ENCODE measurements around the gene PLPPR1.

DNA sequence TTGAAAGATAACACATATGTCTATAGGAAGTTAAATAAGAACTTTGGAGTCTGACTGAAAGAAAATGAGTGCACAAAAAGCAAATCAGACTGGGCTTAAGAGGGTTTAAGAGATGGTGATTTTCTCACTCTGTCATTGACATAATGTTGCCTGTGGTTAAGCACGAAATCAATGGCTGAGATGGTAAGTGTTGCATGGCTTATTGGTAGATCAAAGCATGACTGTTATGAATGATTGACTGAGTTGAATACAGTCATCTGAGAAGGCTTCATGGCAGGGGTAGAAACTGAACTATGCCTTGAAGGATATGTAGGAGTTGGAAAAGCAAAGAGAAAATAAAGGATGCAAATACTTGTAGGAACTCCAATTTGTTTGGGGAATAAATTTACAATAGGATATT lies 136.6 kb downstream of the PLPPR1 start:
- TF ChIP-seq POLR2A (IDR thresholded peaks at IDR 0.05), result no peak
- TF ChIP-seq, protein P1, sequence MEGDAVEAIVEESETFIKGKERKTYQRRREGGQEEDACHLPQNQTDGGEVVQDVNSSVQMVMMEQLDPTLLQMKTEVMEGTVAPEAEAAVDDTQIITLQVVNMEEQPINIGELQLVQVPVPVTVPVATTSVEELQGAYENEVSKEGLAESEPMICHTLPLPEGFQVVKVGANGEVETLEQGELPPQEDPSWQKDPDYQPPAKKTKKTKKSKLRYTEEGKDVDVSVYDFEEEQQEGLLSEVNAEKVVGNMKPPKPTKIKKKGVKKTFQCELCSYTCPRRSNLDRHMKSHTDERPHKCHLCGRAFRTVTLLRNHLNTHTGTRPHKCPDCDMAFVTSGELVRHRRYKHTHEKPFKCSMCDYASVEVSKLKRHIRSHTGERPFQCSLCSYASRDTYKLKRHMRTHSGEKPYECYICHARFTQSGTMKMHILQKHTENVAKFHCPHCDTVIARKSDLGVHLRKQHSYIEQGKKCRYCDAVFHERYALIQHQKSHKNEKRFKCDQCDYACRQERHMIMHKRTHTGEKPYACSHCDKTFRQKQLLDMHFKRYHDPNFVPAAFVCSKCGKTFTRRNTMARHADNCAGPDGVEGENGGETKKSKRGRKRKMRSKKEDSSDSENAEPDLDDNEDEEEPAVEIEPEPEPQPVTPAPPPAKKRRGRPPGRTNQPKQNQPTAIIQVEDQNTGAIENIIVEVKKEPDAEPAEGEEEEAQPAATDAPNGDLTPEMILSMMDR (IDR thresholded peaks at IDR 0.05), result no peak
